A549 (cell line): Measurements from ENCODE around the gene RABGAP1L.

ENCODE experiments used
- CEBPB ChIP-seq, 2 experiments: fragments of >200 bp in 1 of 2; sonication (Bioruptor Twin) in 1 of 2; formaldehyde crosslinking in 1 of 2; IDR thresholded peaks; 2 replicates each; pipeline ENCODE4 v1.6.1; 2012 to 2016
- CTCF ChIP-seq: fragments of >200 bp; sonication (Bioruptor Twin); formaldehyde crosslinking; IDR thresholded peaks from 3 replicates; pipeline ENCODE4 v1.5.1; 2016
- FOSB ChIP-seq: fragments of 250-450 bp; sonication (Bioruptor Pico); IDR thresholded peaks from 2 replicates; pipeline ENCODE4 v1.5.0; 2020; ENCODE audit warnings: mild to moderate bottlenecking, moderate library complexity
- POLR2A ChIP-seq: IDR thresholded peaks from 2 replicates; pipeline ENCODE4 v1.6.1; 2012; ENCODE audit warnings: mild to moderate bottlenecking, low read length
- REST ChIP-seq: fragments of 200-600 bp; sonication (generic); IDR thresholded peaks from 2 replicates; pipeline ENCODE4 v1.6.1; 2016; ENCODE audit warnings: antibody characterized with exemption, mild to moderate bottlenecking, moderate library complexity

- TF ChIP-seq CTCF (no peak), REST (no peak), POLR2A (no peak), FOSB (CRISPR knock-in tag) (no peak), CEBPB (IDR thresholded peaks at IDR 0.05) (no peak)
Observed at GRCh38 chr1:174414203-174414602, 254.9 kb downstream of the RABGAP1L start.
